Erythroblast (primary cell): ENCODE data around the gene KAT2B.

Source experiments
- GATA1 ChIP-seq: IDR thresholded peaks from 2 replicates; pipeline ENCODE4 v1.6.1; 2011; ENCODE audit warnings: low read depth, mild to moderate bottlenecking, control low read depth, low read length, moderate library complexity
- POLR2A ChIP-seq: IDR thresholded peaks from 2 replicates; pipeline ENCODE4 v1.6.1; 2011; ENCODE audit warnings: mild to moderate bottlenecking, low read length

GRCh38 chr3:20055020-20055775, 15.0 kb downstream of the KAT2B start:
- TF ChIP-seq POLR2A (no peak), GATA1 (no peak)
